Trophoblast cell (in vitro differentiated cells and primary cell): Measurements from ENCODE around the gene ZNF423.

Experiments used
- DNase-seq, 2 donors: peaks; one replicate each; pipeline ENCODE4 v3.0.0-alpha.2; 2016
- H2AFZ ChIP-seq: 2 replicates; pipeline ENCODE4 v1.6.1; 2013; ENCODE audit warnings: low read length, moderate library complexity, mild to moderate bottlenecking; ENCODE audit not compliant: insufficient read depth, poor library complexity
- H2AK5ac ChIP-seq: 2 replicates; pipeline ENCODE4 v1.6.1; 2013; ENCODE audit warnings: mild to moderate bottlenecking, low read length
- H2BK120ac ChIP-seq: 2 replicates; pipeline ENCODE4 v1.6.1; 2013; ENCODE audit warnings: low read length, mild to moderate bottlenecking, moderate library complexity; ENCODE audit not compliant: insufficient read depth, poor library complexity
- H2BK12ac ChIP-seq: 2 replicates; pipeline ENCODE4 v1.6.1; 2013; ENCODE audit warnings: mild to moderate bottlenecking, low read length, moderate library complexity
- H2BK5ac ChIP-seq: 2 replicates; pipeline ENCODE4 v1.6.1; 2013; ENCODE audit warnings: low read length, low read depth, moderate library complexity, mild to moderate bottlenecking; ENCODE audit not compliant: poor library complexity
- H3K14ac ChIP-seq: 2 replicates; pipeline ENCODE4 v1.6.1; 2013; ENCODE audit warnings: mild to moderate bottlenecking, low read length
- H3K18ac ChIP-seq: 2 replicates; pipeline ENCODE4 v1.6.1; 2013; ENCODE audit warnings: mild to moderate bottlenecking, low read length
- H3K23ac ChIP-seq: 2 replicates; pipeline ENCODE4 v1.6.1; 2013; ENCODE audit warnings: low read length
- H3K27ac ChIP-seq: 2 replicates; pipeline ENCODE4 v1.5.1; 2013; ENCODE audit warnings: low read depth, mild to moderate bottlenecking, inconsistent platforms, low read length, moderate library complexity
- H3K27me3 ChIP-seq: 2 replicates; pipeline ENCODE4 v1.6.1; 2013; ENCODE audit warnings: inconsistent platforms, mild to moderate bottlenecking, low read length, moderate library complexity; ENCODE audit not compliant: insufficient read depth
- H3K36me3 ChIP-seq, 2 experiments: 1 replicate in 1 of 2; 2 replicates in 1 of 2; pipeline ENCODE4 v1.6.1; 2013; ENCODE audit warnings: low read length in 2 of 2, mild to moderate bottlenecking in 2 of 2, moderate library complexity in 1 of 2; ENCODE audit not compliant: insufficient read depth in 2 of 2, control insufficient read depth in 1 of 2
- H3K4ac ChIP-seq: 2 replicates; pipeline ENCODE4 v1.6.1; 2013; ENCODE audit warnings: low read depth, mild to moderate bottlenecking, low read length, moderate library complexity
- H3K4me1 ChIP-seq, 2 experiments: 1 replicate in 1 of 2; 2 replicates in 1 of 2; pipeline ENCODE4 v1.6.1; 2013; ENCODE audit warnings: low read length in 2 of 2, mild to moderate bottlenecking in 2 of 2, moderate library complexity in 1 of 2; ENCODE audit not compliant: insufficient read depth in 2 of 2, control insufficient read depth in 1 of 2
- H3K4me2 ChIP-seq: 2 replicates; pipeline ENCODE4 v1.6.1; 2013; ENCODE audit warnings: inconsistent platforms, mild to moderate bottlenecking, low read length, moderate library complexity
- H3K4me3 ChIP-seq: 2 replicates; pipeline ENCODE4 v1.5.1; 2013; ENCODE audit warnings: mild to moderate bottlenecking, low read depth, low read length, inconsistent platforms
- H3K79me1 ChIP-seq: one replicate; pipeline ENCODE4 v1.6.1; 2013; ENCODE audit warnings: low read length
- H3K79me2 ChIP-seq: 2 replicates; pipeline ENCODE4 v1.6.1; 2013; ENCODE audit warnings: low read length, mild to moderate bottlenecking; ENCODE audit not compliant: control insufficient read depth, insufficient read depth, poor library complexity
- H3K9ac ChIP-seq: 2 replicates; pipeline ENCODE4 v1.6.1; 2013; ENCODE audit warnings: mild to moderate bottlenecking, low read length
- H3K9me3 ChIP-seq: 2 replicates; pipeline ENCODE4 v1.6.1; 2013; ENCODE audit warnings: low read depth, mild to moderate bottlenecking, control low read depth, inconsistent platforms, low read length; ENCODE audit not compliant: insufficient read depth
- H4K12ac ChIP-seq: 2 replicates; pipeline ENCODE4 v1.6.1; 2013; ENCODE audit warnings: low read depth, mild to moderate bottlenecking, low read length, moderate library complexity
- H4K8ac ChIP-seq: 2 replicates; pipeline ENCODE4 v1.6.1; 2013; ENCODE audit warnings: low read depth, mild to moderate bottlenecking, low read length, moderate library complexity
- H4K91ac ChIP-seq: one replicate; pipeline ENCODE4 v1.6.1; 2013; ENCODE audit warnings: low read depth, mild to moderate bottlenecking, low read length, moderate library complexity
- WGBS: extraction: QIAGEN DNeasy Blood & Tissue Kit; methylation state at CpG from one replicate; pipeline ENCODE4 v1.1.7; 2013; ENCODE audit warnings: missing lambda C conversion rate; ENCODE audit not compliant: insufficient read length, insufficient coverage; ENCODE audit errors: extremely low coverage; 5-methylcytosine and 5-hydroxymethylcytosine counted together

ZNF423 gene

DNA sequence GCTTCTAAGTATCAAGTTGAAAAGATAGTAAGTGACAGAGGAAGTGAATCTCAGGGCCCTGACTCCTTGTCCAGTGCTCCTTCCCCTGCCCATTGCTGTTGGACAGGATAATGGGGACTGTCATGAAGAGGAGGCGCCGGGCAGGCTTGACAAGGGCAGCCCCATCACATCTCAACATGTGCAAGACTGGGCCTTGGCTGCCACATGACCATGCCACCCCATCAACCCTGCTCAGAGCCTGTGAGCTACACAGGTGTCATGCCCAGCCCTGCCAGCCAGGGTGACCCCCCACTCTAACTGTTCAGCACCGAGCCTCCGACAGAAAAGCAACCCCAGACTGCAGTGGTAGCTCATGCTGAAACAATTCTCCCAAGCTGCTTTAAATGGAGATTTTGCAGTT lies 310.7 kb downstream of the ZNF423 start:
- Histone ChIP-seq H3K79me2 (no peaks in the 10 kb centered on the region), H3K79me1 (no peaks in the 10 kb centered on the region), H2BK12ac (no peak overlapping the region), H3K36me3 (no peaks in the 10 kb centered on the region), H3K4ac (no peak overlapping the region), H3K4me3 (no peak overlapping the region), H3K4me2 (no peak overlapping the region), H3K18ac (no peak overlapping the region), H2BK5ac (no peak overlapping the region), H4K8ac (no peak overlapping the region), H3K9me3 (no peaks in the 10 kb centered on the region), H2AFZ (no peak overlapping the region), H4K12ac (no peak overlapping the region), H3K4me1 (no peaks in the 10 kb centered on the region), H3K27me3 (no peaks in the 10 kb centered on the region), H3K9ac (no peak overlapping the region), H4K91ac (no peak overlapping the region), H3K14ac (no peak overlapping the region), H3K23ac (no peak overlapping the region), H2AK5ac (no peak overlapping the region), H2BK120ac (no peak overlapping the region), H3K27ac (no peak overlapping the region)
- no peak for DNase-seq
- no CpG with 5 or more reads among the region's 4 CpGs for WGBS

DNA sequence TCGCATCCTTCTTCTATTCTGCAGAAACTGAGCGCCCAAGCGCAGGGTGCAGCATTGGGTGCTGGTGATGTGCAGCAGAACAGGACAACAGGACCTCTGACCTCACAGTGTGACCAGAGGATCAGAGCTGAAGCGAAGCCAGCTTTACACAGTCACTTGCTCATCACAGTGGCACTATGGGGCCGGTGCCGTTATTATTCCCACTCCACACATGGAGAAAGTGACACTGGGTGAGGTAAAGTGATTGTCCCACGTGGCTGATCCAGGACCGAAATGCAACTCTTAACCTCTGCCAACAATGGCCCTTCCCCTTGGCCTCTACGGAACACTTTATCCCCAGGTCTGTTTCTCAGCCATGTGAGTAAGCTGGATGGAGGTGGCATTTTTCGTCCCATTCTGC lies 311.1 kb downstream of the ZNF423 start:
- H3K18ac ChIP-seq = no peak overlapping the region
- H3K27me3 ChIP-seq = no peaks in the 10 kb centered on the region
- no peaks in the 10 kb centered on the region for H3K4me1 ChIP-seq
- no peak overlapping the region for H2AK5ac ChIP-seq
- no peak overlapping the region for H4K8ac ChIP-seq
- H3K4me2 ChIP-seq = no peak overlapping the region
- no peaks in the 10 kb centered on the region for H3K36me3 ChIP-seq
- no peak overlapping the region for H4K91ac ChIP-seq
- no peak overlapping the region for H3K14ac ChIP-seq
- no peaks in the 10 kb centered on the region for H3K79me1 ChIP-seq
- H2BK5ac ChIP-seq = no peak overlapping the region
- H3K9ac ChIP-seq = no peak overlapping the region
- no peak overlapping the region for H3K4me3 ChIP-seq
- H3K9me3 ChIP-seq = no peaks in the 10 kb centered on the region
- no peak overlapping the region for H2BK12ac ChIP-seq
- no peak overlapping the region for H4K12ac ChIP-seq
- no peak overlapping the region for H2AFZ ChIP-seq
- H3K23ac ChIP-seq = no peak overlapping the region
- WGBS = no CpG with 5 or more reads among the region's 10 CpGs
- no peak overlapping the region for H2BK120ac ChIP-seq
- H3K27ac ChIP-seq = no peak overlapping the region
- no peak for DNase-seq
- H3K4ac ChIP-seq = no peak overlapping the region
- no peaks in the 10 kb centered on the region for H3K79me2 ChIP-seq

DNA sequence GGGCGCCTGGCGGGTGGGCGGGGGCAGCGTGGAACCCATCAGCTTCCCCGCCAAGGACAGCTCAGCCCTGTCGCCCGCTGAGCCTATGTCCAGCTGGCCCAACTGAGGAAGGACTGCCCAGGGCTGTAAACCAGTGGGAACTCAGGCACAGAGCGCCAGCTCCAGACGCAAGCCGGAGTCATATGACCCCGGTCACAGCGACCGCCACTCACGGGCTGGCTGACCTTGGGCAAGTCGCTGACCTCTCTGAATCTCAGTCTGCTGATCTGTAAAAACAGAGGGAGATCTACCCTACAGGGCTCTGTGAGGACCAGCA lies 312.3 kb downstream of the ZNF423 start:
- H3K27me3 ChIP-seq = no peaks in the 10 kb centered on the region
- no peak overlapping the region for H2BK120ac ChIP-seq
- WGBS = no CpG with 5 or more reads among the region's 15 CpGs
- no peaks in the 10 kb centered on the region for H3K79me2 ChIP-seq
- no peak overlapping the region for H3K14ac ChIP-seq
- no peaks in the 10 kb centered on the region for H3K36me3 ChIP-seq
- no peaks in the 10 kb centered on the region for H3K4me1 ChIP-seq
- H4K12ac ChIP-seq = no peak overlapping the region
- H3K4ac ChIP-seq = no peak overlapping the region
- no peak overlapping the region for H3K18ac ChIP-seq
- H2BK5ac ChIP-seq = no peak overlapping the region
- H3K79me1 ChIP-seq = no peaks in the 10 kb centered on the region
- no peak overlapping the region for H2AK5ac ChIP-seq
- no peak overlapping the region for H3K4me2 ChIP-seq
- H3K4me3 ChIP-seq = no peak overlapping the region
- H3K27ac ChIP-seq = no peak overlapping the region
- no peak overlapping the region for H2BK12ac ChIP-seq
- H3K9ac ChIP-seq = no peak overlapping the region
- no peak overlapping the region for H4K8ac ChIP-seq
- no peak overlapping the region for H4K91ac ChIP-seq
- H2AFZ ChIP-seq = no peak overlapping the region
- no peaks in the 10 kb centered on the region for H3K9me3 ChIP-seq
- H3K23ac ChIP-seq = no peak overlapping the region
- DNase-seq = no peak

DNA sequence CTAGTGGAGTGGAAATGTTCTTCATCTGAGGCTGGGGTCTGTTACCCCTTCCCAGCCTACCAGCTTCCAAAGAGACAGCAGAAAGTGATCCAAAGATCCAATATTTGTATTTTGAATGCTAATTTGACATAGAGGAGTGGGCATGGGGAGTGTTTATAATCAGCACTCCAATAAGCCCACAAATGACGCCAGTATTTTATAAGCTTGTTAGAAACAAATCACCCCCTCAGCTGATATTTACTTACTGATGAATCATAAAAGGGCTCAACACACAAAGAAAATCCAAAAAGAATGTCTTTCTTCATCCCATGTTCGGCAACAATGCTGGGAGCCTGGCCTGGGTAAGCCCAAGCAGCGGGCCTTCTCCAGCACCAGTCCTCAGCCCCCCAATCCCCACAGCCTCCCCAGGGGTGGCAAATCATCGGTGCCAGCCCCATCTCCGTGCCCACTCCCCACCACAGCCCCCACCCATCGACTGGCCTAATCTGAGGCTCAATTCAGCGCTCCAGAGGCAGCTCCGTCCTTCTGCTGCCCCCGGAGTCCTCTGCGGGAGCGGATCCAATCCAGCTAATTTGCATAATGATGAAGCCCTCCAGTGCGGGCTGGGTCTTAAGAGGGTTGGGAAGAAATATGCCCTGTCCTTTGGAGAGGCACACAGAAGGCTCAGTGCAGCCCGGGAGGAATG lies 312.8 kb downstream of the ZNF423 start:
- Histone ChIP-seq H3K4me3 (no peak overlapping the region), H4K91ac (no peak overlapping the region), H2AFZ (no peak overlapping the region), H2BK120ac (no peak overlapping the region), H3K27me3 (no peaks in the 10 kb centered on the region), H3K27ac (no peak overlapping the region), H3K9me3 (no peaks in the 10 kb centered on the region), H3K9ac (no peak overlapping the region), H2BK5ac (no peak overlapping the region), H3K23ac (no peak overlapping the region), H3K36me3 (no peaks in the 10 kb centered on the region), H2AK5ac (no peak overlapping the region), H3K4ac (no peak overlapping the region), H4K12ac (no peak overlapping the region), H3K79me1 (no peaks in the 10 kb centered on the region), H3K79me2 (no peaks in the 10 kb centered on the region), H2BK12ac (no peak overlapping the region), H3K14ac (no peak overlapping the region), H3K4me1 (no peaks in the 10 kb centered on the region), H3K4me2 (no peak overlapping the region), H3K18ac (no peak overlapping the region), H4K8ac (no peak overlapping the region)
- WGBS = no CpG with 5 or more reads among the region's 13 CpGs
- no peak for DNase-seq
